ENCODE data around the gene CA4. TPM values are rescaled to one million over a fixed set of nuclear protein-coding genes. Genes with fewer than 3 reads are reported as not detected.
"Not testable (repeated sequence)": the region's sequence is repeated elsewhere in the genome, so short reads cannot be mapped to it uniquely, and the experiment has no call there.

Gene CA4
- total RNA-seq (2014; rRNA removed; shearing (Covaris generic)): 0.10 TPM in 1 of 2 replicates, not detected in the other

DNA sequence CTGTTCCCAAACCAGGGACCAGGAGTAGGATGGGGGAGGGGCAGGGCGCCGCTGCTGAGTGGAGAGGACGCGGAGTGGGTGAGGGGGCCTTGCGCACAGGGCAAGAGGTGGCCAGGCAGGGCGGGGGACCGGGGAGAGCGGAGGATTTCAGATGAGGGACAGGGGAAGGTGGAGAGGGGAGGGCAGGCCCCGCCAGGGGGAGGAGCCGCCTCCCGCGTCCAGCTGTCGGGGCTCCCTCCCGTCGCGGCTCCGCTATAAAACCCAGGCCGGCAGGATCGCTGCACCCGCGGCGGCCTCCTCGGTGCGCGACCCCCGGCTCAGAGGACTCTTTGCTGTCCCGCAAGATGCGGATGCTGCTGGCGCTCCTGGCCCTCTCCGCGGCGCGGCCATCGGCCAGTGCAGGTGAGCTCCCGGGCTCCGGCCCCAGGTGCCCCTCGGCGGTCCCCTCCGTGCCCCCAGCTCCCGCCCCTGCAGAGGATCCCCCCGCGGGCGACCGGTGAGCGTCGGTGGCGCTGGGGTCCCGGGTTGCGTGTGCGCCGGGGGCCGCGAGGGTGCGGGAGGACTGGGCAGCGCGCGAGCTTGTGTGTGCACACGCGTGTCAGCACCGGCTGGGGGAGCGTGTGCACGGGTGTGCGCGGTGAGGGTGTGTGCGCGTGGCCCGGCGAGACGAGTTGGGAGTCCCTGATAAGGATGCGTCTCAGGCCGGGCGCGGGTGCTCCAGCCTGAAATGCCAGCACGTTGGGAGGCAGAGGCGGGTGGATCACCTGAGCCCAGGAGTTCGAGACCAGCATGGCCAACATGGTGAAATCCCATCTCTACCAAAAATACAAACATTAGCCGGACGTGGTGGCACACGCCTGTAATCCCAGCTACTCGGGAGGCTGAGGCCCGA lies at the start of gene CA4:
CA4 (plus strand) TSS at position 283 of the 892 bp plus-strand sequence; CDS start at position 345, 62 bp downstream.
- DNase-seq (ENCODE audit: low spot score): no peak

DNA sequence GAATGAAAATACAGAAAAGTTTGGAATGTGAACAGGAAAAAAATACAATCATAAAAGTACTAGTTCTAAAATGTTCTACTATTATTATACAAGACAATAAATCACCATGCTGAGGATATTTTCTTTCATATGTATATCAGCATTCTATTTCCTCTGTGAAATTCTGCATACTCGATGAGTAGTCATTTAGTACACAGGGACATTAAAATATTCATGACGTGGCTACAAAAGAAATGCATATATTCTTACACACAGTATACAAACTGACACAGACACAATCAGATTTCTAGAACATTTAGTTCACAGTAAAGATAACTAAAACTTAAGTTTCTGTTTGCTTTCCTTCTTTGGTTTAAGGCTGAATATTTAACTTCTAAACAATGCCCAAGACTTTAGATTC lies 49.2 kb upstream of the CA4 start:
- DNase-seq (ENCODE audit: low spot score): not testable (repeated sequence)

DNA sequence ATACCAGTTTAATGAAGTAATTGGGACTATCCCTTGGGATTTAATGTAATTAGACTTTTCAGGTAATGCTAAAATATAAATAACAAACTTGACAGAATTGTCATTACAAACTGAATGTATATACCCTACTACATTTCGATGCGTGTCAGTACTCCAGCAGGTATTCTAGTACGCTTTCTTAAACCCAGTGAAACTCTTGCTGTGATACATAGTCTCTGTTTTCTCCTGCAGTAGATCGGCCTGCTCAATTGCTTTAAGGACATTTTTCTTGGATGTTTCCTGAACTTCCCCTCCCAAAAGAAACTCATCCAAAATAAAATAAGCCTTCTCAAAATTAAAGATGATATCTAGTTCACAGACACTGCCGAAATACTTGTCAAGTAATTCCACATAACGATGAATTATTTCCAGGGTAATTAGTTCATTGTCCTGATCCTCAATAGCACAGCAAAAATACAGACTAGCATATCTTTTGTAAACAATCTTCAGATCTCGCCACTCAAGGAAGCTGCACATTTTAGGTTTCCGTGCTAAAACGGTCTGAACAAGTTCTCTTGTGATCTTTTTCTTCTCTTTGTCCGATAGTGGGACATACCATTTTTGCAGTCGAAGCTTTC lies 47.6 kb upstream of the CA4 start:
- DNase-seq (ENCODE audit: low spot score): not testable (repeated sequence)

DNA sequence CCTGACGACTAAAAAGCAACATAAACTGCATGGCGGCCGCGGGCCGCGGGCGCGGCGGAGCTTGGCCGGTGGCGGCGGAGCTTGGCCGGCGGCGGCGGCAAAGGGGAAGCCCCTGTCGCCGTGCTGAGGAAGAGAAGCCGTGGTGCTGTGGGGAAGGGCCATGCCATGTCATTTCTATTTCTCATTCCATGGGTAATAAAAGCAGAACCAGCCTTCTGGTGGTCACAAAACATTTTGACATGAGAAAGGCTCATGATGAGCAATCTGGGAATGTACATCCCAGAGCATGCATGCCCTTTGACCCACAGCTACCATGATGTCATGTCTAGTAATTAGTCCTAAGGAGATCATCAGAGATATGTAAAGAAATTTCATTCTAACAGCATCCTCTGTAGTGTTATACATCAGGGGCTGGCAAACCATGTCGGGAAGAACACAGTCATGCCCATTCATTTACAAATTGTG lies 47.1 kb upstream of the CA4 start:
- no peak for DNase-seq (ENCODE audit: low spot score)

DNA sequence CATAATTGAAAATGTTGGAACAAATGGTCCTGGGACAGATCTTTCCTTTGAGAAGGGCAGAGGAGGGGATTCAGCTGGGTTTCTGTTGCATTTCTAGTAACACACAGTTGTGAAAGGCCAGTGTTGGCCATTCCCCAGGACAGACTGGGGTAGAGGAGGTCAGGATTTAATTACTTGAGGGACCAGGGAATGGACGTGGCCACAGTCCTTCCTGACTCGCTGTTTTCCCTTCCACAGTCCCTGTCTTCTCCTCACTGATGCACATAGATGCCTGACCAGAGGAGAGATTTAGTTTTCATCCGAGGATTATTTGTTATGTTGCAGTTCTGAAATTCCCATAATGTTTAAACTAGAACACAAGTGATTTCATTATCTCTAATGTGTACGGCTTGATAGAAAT lies 45.8 kb upstream of the CA4 start:
- DNase-seq (ENCODE audit: low spot score): no peak

DNA sequence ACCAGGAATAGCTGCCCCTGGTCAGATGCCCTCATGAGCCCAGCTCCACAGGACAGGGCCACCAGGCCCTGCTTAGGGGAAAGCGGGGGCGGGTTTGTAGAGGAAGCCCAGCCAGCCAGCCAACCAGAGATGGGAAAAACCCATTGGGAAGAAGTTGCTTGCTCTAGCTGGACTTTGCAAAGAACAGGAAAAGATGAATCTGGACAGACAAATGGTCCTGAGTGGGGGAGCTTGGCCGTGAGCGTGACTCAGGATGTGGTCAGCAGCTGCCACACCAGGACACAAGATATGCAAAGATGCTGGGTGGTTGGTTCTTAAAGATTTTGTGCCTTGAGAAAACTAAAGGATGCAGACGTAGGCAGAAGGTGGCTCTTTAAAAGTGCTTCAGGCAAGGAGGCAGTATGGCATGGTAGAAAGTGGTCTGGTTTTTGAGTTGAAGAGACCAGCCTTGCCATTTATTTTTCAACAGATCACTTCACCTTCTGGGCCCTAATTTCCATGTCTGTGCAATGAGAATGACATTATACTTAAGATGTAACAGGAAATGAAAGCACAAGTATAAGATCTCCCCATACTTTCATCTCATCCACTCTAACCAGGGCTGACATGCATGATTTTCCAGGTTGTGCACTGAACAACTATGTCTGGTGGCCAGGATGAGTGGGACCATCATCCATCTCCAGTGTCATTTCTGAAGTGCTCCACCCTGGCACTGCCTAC lies 43.3 kb upstream of the CA4 start:
- no peak for DNase-seq (ENCODE audit: low spot score)

DNA sequence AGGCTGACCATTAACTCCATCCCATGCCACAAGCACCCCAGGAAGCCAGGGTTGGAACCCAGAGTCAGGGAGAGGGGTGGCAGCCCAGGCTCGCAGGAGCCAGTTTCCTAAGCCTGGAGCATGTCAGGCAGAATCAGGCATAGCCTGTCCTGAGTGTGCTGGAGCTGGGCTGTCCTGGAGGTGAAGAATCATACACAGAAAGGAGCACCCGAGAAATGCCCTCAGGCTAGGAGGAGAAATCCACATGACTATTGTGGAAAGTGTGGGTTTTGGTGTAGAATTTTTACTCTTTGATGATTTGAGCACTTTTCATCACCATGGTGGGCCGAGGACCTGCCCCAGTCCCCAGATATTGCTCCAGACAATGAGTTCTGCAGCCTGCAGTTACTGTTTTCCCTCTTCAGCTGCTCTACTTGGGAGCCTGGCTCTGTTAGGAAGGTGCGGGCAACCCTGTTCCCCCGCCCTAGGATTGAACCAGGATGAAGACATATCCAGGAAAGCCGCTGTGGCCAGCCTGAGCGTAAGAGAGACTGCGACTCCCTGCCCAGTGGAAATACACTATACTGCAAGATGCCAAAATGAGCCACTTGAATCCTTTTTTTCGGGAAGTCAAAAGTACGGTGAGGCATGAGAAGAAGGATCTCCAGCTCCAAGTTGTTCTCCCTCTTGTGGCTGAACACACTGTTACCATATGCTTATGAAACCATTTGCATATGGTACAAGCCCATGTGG lies 42.1 kb upstream of the CA4 start:
- DNase-seq (ENCODE audit: low spot score): peak; percentile 18

DNA sequence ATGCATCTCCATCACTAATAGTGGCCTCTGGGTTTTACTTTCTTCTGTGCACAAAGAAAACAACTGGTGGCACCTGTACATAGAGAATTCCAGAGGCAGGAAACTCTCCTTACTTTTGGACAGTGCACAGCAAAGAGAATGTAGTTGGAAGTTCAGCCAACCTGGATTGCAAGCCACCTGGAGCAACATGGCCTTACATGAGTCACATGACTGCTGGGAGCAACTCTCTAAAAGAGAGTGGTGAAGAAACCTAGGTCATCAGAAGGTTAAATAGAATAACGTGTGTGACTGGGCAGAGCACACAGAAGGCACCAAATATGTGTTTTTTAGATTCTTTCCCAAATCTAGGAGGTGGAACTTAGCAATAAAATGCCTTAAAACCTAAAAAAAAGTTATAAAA lies 41.5 kb upstream of the CA4 start:
- DNase-seq (ENCODE audit: low spot score): not testable (repeated sequence)

DNA sequence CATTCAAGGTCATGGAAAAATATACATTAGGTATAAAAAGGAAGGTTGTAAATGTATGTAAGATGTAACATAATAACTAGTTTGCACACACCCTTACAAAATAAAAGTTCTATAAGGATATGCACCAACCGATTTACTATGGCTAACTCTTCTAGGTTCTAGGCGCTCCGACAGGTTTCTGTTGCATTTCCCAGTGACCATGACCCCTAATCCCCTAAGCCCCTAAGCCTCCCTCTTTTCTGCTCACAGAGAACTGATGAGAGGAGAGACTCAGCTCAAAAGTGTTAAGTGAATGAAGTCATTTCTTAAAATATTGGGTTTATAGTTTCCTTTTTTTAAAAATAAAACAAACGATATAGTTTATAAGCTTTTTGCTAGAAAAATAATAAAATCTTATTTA lies 41.1 kb upstream of the CA4 start:
- no peak for DNase-seq (ENCODE audit: low spot score)

DNA sequence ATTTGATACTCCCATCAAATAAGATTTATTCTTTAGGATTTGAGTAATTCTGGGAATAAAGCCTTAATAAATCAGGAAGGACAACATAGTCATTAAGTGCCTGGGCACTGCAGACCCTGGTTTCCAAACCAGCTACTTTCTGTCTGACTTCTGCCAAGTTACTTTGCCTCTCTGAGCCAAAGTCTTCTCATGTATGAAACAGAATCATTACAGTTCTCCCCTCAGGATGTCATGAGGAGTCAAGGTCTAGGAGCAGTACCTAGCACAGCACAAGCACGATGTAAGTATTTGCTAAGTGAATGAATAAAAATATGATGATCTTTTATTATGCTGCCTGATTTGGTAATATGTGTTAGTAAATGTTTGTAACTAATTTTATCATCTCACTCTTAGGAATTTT lies 40.6 kb upstream of the CA4 start:
- DNase-seq (ENCODE audit: low spot score): no peak

DNA sequence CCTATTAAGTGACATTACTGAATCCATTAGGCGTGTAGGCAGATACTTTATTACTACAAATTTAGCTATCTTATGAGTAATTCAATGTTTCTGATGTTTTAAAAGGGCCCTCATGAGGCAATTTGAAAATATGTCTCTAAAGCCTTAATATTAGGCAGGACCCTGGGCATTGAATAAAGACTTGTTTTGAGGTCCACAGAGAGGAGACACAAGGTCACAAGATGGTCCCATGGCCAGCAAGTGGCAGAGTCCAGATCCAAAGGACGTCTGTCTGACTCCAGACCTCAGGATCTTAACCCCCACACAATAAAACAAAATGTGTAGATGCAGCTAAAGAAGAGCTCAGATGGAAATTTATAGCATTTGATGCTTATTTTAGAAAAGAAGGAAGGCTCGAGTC lies 39.2 kb upstream of the CA4 start:
- no peak for DNase-seq (ENCODE audit: low spot score)

DNA sequence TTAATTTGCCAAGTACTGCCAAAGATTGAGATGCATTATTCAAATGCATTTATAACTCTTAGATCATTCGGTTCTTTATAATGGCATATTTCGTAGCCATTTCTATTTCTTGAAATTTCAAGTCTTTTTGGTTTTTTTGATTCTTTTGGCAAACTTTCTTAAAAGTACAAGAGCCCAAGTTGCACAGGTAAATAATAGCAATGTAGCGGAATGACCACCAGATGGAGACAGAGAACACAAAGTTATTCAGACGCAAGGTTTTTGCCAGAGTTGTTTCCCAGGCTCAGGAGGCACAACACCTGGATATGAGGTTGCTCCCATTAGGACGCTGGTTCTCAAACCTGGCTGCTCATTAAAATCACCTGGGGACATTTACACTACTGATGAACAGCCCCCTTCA lies 38.1 kb upstream of the CA4 start:
- DNase-seq (ENCODE audit: low spot score): not testable (repeated sequence)

DNA sequence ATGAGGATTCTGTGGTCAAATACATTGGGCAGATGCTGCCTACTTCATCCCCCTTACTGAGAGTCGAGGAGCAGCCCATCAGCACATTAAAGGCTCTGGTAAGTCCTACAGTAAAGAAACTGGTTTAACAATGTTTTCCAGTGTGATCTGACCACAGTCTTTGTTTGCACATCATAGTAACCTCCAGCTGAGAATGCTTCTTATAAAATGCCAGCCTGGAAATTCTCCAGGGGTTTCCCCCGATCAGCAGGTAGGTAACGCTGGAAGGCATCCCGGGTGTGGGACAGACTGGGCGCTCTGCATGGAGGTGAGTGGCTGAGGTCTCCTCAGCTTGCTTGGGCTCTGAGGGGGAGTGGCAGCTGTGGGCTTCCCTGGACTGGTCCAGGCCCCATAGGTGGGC lies 34.4 kb upstream of the CA4 start:
- not testable (repeated sequence) for DNase-seq (ENCODE audit: low spot score)

DNA sequence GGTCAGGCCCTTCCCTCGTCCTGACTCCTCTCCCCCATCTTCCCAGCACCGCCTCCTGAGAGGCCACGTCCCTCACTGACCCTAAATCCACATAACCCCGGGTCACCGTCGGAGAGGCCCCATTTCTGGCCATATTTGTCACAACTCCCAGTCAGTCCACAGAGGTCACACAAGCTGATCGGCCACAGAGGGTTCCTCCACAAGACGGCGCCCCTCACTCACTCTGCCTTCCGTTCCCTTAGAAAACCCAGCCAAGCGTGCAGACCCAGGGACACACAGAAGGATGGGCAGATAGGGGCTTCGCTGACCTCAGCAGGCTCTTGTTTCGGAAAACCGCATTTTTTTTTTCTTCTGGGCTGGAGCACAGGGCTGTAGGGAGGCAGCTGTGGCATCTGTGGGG lies 33.6 kb upstream of the CA4 start:
- DNase-seq (ENCODE audit: low spot score): not testable (repeated sequence)

DNA sequence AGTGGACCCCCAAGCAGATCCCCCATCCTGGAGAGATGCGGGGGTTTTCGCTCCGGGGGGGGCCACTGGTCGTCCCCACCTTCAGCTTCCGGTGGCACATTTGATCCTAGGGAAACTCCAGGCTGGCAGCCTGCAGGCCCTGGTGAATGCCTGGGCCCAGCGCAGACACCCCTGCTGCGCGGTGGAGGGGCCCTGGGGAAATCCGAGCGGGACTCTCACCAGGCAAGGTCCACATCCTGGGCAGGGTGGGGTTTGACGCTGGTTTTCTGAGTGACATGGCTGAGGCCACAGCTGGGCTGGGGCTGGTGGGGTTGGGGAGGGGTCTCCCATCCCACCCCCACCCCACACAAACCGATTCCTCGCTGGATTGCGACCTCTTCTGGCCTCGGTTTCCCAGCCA lies 30.6 kb upstream of the CA4 start:
- DNase-seq (ENCODE audit: low spot score): not testable (repeated sequence)

DNA sequence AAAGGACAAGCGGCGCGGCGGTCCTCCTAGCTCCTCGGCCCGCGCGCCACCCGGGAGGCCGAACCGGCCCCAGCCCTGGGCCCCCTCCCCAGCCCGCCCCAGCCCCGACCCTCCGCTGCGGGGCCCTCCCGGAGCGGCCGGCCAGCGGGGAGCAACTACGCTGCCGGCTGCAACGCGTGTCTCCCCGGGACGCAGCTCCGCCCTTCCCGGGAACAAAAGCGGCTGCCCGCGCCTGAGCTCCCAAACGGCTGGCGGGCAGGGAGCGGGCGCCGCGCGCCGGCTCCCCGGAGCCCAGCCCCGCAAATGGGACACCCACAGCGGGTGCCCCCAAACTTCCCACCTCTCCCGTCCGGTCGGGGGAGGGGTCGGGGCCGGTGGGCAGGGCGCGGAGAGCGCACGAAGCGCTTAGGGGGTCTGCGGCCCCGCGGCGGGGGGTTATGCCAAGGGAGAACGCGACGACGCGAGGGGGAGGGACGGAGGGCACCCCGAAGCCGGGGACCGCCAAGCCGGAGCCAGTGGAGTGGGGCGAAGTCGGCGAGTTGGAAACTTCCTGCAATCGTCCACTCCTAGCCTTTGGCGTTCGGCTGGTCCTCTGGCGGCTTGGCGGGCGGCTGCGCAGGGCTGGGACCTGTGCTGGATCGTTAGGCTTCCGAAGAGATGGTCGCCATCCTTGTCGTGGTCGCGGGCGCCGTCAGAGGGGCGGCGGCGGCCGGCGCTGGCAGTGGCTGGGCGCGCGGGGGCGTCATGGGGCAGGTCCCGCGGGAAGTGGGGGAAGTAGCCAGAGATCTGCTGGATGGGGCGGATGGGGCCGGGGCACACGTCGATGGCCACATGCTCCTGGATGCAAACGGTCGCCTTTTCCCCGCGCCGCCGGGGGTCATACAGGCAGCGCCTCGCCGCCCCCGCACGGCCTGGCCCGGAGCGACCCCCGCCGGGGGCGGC lies 29.7 kb upstream of the CA4 start:
- not testable (repeated sequence) for DNase-seq (ENCODE audit: low spot score)

DNA sequence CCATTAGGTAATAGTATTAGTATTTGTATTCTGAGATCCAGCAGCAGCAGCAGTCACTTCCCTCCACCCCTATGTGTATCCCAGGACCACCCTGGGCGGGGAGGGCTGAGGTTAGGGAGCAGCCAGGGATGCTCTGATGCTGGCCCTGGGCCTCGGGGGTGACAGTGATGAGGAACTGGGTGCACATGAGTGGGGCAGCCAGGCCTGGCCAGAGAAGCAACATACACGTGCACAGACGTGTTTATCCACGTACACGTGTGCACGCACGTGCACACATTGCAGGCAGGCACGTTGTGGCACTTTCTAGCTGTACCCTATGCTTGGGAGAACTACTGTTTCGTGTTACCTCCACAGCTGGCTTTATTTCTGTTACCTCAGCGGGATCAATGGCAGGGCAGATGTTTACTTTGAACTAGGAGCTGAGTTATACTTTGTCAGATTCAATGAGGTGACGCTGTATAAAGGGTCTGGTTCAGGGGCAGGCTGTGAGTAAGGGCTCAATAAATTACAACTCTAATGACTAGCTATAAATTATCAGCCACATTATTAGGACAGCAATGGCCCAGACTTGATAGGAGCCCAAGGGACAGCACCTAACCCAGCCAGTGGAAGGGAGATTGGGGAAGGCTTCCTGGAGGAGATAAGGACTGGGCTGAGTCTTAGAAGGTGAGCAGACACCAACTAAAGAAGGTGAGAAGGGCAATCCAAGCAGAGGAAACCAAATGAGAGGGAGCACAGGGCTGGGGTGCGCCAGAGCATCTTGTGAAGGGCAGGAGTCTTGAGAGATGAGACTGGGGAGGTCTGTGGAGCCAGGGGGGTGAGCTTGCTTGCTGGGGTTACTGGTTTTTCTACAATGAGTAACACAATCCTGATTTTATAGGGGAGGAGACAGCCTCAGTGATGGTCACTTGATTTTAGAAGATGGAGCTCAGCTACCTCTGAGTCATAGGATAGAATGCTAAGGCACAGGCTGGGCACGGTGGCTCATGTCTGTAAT lies 22.4 kb upstream of the CA4 start:
- no peak for DNase-seq (ENCODE audit: low spot score)

DNA sequence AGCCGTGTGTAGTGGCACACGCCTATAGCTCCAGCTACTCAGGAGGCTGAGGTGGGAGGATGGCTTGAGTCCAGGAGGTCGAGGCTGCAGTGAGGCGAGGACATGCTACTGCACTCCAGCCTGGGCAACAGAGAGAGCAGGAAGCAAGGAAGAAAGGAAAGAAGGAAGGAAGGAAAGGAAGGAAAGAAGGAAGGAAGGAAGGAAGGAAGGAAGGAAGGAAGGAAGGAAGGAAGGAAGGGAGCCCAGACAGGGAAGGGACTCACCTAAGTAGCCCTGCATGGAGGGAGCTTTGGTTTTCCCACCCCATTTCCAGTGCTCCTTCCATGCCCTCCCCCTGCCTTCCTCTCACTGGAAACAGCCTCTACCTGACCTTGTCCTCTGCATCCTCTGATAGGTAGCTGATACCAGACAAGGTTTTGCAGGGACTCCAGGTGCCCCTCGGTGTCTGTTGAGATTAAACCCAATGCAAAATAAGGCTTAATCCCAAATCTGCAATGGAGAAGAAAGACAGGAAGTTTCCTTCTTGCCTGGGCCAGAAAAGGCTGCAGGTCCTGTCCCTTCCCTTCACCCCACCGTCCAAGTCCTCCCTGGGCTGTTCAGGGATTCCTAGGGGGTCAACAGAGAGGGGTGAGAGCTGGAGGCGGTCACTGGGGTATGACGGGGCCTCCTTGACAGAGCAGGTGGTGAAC lies 21.5 kb upstream of the CA4 start:
- no peak for DNase-seq (ENCODE audit: low spot score)
